Kidney (tissue), 14 donors: Measurements from ENCODE around the gene CD151. TPM values are rescaled to one million over a fixed set of nuclear protein-coding genes. Genes with fewer than 3 reads are reported as not detected.

Experiments used
- DNase-seq, 5 donors: peaks; one replicate each; pipeline ENCODE4 v3.0.0-alpha.2; 2013 to 2020
- FAIRE-seq: peaks from 2 replicates; lab custom pipeline; 2012; peaks lifted over from hg19 to GRCh38; lab: Jason Lieb, UNC
- H3K27ac ChIP-seq, 2 donors: one replicate each; pipeline ENCODE4 v1.7.0; 2013; ENCODE audit warnings: low read depth in 2 of 2, low read length in 2 of 2, inconsistent platforms in 1 of 2
- H3K27me3 ChIP-seq: one replicate; pipeline ENCODE4 v1.7.1; 2013; ENCODE audit warnings: low read length, inconsistent platforms; ENCODE audit not compliant: control insufficient read depth, insufficient read depth
- H3K36me3 ChIP-seq, 3 donors: one replicate each; pipeline versions ENCODE4 v1.7.0 to v1.7.1; 2013; ENCODE audit warnings: low read length in 3 of 3, control low read depth in 1 of 3, inconsistent platforms in 1 of 3; ENCODE audit not compliant: insufficient read depth in 3 of 3, control insufficient read depth in 2 of 3
- H3K4me1 ChIP-seq, 3 donors: one replicate each; pipeline versions ENCODE4 v1.7.0 to v1.7.1; 2013; ENCODE audit warnings: low read length in 3 of 3, inconsistent platforms in 1 of 3, low read depth in 1 of 3; ENCODE audit not compliant: control insufficient read depth in 2 of 3, insufficient read depth in 2 of 3
- H3K4me3 ChIP-seq, 3 donors: one replicate each; pipeline versions ENCODE4 v1.7.0 to v1.8.1; 2013; ENCODE audit warnings: low read length in 3 of 3, control low read depth in 1 of 3, inconsistent platforms in 1 of 3
- H3K9ac ChIP-seq, 3 donors: one replicate each; pipeline versions ENCODE4 v1.7.0 to v1.7.1; 2013; ENCODE audit warnings: low read length in 3 of 3, control low read depth in 1 of 3, inconsistent platforms in 1 of 3
- H3K9me3 ChIP-seq, 3 donors: one replicate each; pipeline versions ENCODE4 v1.7.0 to v1.7.1; 2013; ENCODE audit warnings: low read length in 3 of 3, control low read depth in 1 of 3, inconsistent platforms in 1 of 3; ENCODE audit not compliant: control insufficient read depth in 2 of 3, insufficient read depth in 1 of 3
- CTCF ChIP-seq: IDR thresholded peaks from 3 replicates; pipeline ENCODE4 v1.5.1; 2012; ENCODE audit warnings: mild to moderate bottlenecking, moderate library complexity, borderline replicate concordance; ENCODE audit not compliant: insufficient read depth; ENCODE audit errors: extremely low read depth
- intact Hi-C: fragments of 100-400 bp; cut with DNase I; formaldehyde crosslinking; loops from one replicate; pipeline ENCODE4 v1.11.1; 2022
- polyA plus RNA-seq: library from polyadenylated mRNA; stranded (reverse); fragments of 350-450 nt; fragmentation: Illumina TruSeq; extraction: RNeasy Lipid Tissue Mini Kit (QIAGEN cat#74804); gene quantifications from one replicate; pipeline ENCODE4 v1.2.3, GENCODE V29; 2014; ENCODE audit warnings: low read depth, low replicate concordance; ENCODE audit not compliant: insufficient read depth
- total RNA-seq: library from RNA; stranded (reverse); fragmentation: NEBNext Ultra II Directional; extraction: Animal tissue kit (Norgen Biotek cat#: 25700); gene quantifications from one replicate; pipeline ENCODE4 v1.2.1, GENCODE V29; 2021
- donor health status: control.
- donor health status: control.
- donor health status: control.
- donor health status: control.
- donor health status: control.
- donor health status: DM: yes; HTN: yes; CAD: no.
- donor health status: Normal renal cell carcinoma (clear cell type).

CD151 gene
- total and polyA plus RNA-seq, 2 donors from 2014 or later = 379 to 476 TPM

GRCh38 chr11:809287-810039 lies 23.3 kb upstream of the CD151 start, which contains the start of gene RPLP2:
TSS of gene RPLP2 (plus strand) at chr11:809967. CDS start at chr11:810235, 268 bp downstream.
- peaks cover 2 to 28% (median 8%) of the 10 kb centered on the region in 3 donors for H3K4me1 ChIP-seq
- H3K4me3 ChIP-seq = peak within 1 kb of the TSS; percentile 80 to 96 (median 85)
- TF ChIP-seq CTCF = no peak
- DNase-seq (peak; percentile 98 to 100 (median 99)), FAIRE-seq (no peak)
- H3K9ac ChIP-seq = peak within 1 kb of the TSS; percentile 90 to 98 (median 95)
- peak within 1 kb of the TSS; percentile 99 to 100 for H3K27ac ChIP-seq
- H3K36me3 ChIP-seq = peaks cover 6 to 14% (median 14%) of the 10 kb centered on the region in 3 donors
- no peaks in the 10 kb centered on the region for H3K9me3 ChIP-seq
- H3K27me3 ChIP-seq = no peaks in the 10 kb centered on the region
- intact Hi-C loops = no loop called here

- Histone ChIP-seq H3K4me3 (peak overlapping the region; percentile 80 to 96 (median 85)), H3K9ac (peak overlapping the region; percentile 30 to 98 (median 86)), H3K27me3 (no peaks in the 10 kb centered on the region), H3K4me1 (peaks cover 2 to 25% (median 5%) of the 10 kb centered on the region in 3 donors), H3K27ac (peak overlapping the region; percentile 99 to 100), H3K9me3 (no peaks in the 10 kb centered on the region), H3K36me3 (peaks cover 6 to 14% (median 14%) of the 10 kb centered on the region in 3 donors)
- FAIRE-seq (no peak), DNase-seq (no peak)
- intact Hi-C loops = no loop called here
- no peak for TF ChIP-seq CTCF
Measured at GRCh38 chr11:810040-810567, 22.6 kb upstream of the CD151 start.

- TF ChIP-seq CTCF = no peak
- Histone ChIP-seq H3K27me3 (no peaks in the 10 kb centered on the region), H3K9ac (peak overlapping the region in 1 of 3 donors; percentile 86), H3K36me3 (peaks cover 6 to 14% (median 14%) of the 10 kb centered on the region in 3 donors), H3K27ac (no peak overlapping the region), H3K4me3 (peak overlapping the region in 1 of 3 donors; percentile 80), H3K9me3 (no peaks in the 10 kb centered on the region), H3K4me1 (peaks cover 2 to 23% (median 5%) of the 10 kb centered on the region in 3 donors)
- intact Hi-C loops = no loop called here
- no peak for DNase-seq
- no peak for FAIRE-seq
Measured at GRCh38 chr11:811446-812245, 21.1 kb upstream of the CD151 start.
